ENCODE data around the gene ILK.

- TF ChIP-seq CTCF (IDR thresholded peaks at IDR 0.05; ENCODE audit: insufficient read depth, low read length, poor library complexity, severe bottlenecking) (no peak), EZH2phosphoT487 (conservative IDR thresholded peaks at IDR 0.05; ENCODE audit: low read length) (no peak)
Measured at GRCh38 chr11:6655020-6655789, 51.6 kb downstream of the ILK start.
